Esophagus (tissue), 2 donors: ENCODE results near the gene LMO7. TPM values are rescaled to one million over a fixed set of nuclear protein-coding genes. Genes with fewer than 3 reads are reported as not detected.

Experiments used
- H3K27ac ChIP-seq, 2 donors: one replicate each; pipeline ENCODE4 v1.5.1; 2013; ENCODE audit warnings: low read depth in 2 of 2, mild to moderate bottlenecking in 2 of 2, inconsistent platforms in 1 of 2, low read length in 1 of 2, moderate library complexity in 1 of 2
- H3K27me3 ChIP-seq, 2 donors: one replicate each; pipeline ENCODE4 v1.6.1; 2013; ENCODE audit warnings: low read length in 2 of 2, control low read depth in 1 of 2, mild to moderate bottlenecking in 1 of 2; ENCODE audit not compliant: insufficient read depth in 2 of 2, control insufficient read depth in 1 of 2
- H3K36me3 ChIP-seq, 2 donors: one replicate each; pipeline ENCODE4 v1.6.1; 2013; ENCODE audit warnings: low read length in 1 of 2; ENCODE audit not compliant: control insufficient read depth in 2 of 2, insufficient read depth in 2 of 2
- H3K4me1 ChIP-seq, 2 donors: one replicate each; pipeline ENCODE4 v1.6.1; 2013; ENCODE audit warnings: low read length in 1 of 2; ENCODE audit not compliant: control insufficient read depth in 2 of 2, insufficient read depth in 2 of 2
- H3K4me3 ChIP-seq, 2 donors: one replicate each; pipeline ENCODE4 v1.5.1; 2013; ENCODE audit warnings: low read length in 2 of 2, mild to moderate bottlenecking in 2 of 2, low read depth in 1 of 2, moderate library complexity in 1 of 2
- H3K9me3 ChIP-seq, 2 donors: one replicate each; pipeline ENCODE4 v1.6.1; 2013; ENCODE audit warnings: mild to moderate bottlenecking in 2 of 2, low read depth in 1 of 2, low read length in 1 of 2, moderate library complexity in 1 of 2; ENCODE audit not compliant: control insufficient read depth in 2 of 2, insufficient read depth in 1 of 2
- WGBS, 2 donors: extraction: QIAGEN DNeasy Blood & Tissue Kit; methylation state at CpG; one replicate each; pipeline ENCODE4 v1.1.7; 2013; 5-methylcytosine and 5-hydroxymethylcytosine counted together
- polyA plus RNA-seq, 2 donors: library from polyadenylated mRNA; stranded (reverse); fragments of 200-250 nt; gene quantifications; one replicate each; pipeline ENCODE4 v1.2.3, GENCODE V29; 2013
- donor health status: healthy with polysubstance abuse.
- donor health status: Bipolar disorder and iron deficiency.

Gene LMO7
- polyA plus RNA-seq, 2 donors: 115 to 253 TPM

GRCh38 chr13:75643182-75643581, 7.1 kb downstream of the LMO7 start:
- Histone ChIP-seq H3K27ac (no peak overlapping the region), H3K4me3 (no peak overlapping the region), H3K36me3 (no peaks in the 10 kb centered on the region), H3K4me1 (no peaks in the 10 kb centered on the region), H3K27me3 (no peaks in the 10 kb centered on the region), H3K9me3 (no peaks in the 10 kb centered on the region)
- WGBS, 2 donors: 51 to 59% methylated on average over 1 of the region's 1 CpG

GRCh38 chr13:75643693-75644092, 7.6 kb downstream of the LMO7 start:
- Histone ChIP-seq H3K36me3 (no peaks in the 10 kb centered on the region), H3K4me3 (no peak overlapping the region), H3K9me3 (no peaks in the 10 kb centered on the region), H3K4me1 (no peaks in the 10 kb centered on the region), H3K27me3 (no peaks in the 10 kb centered on the region), H3K27ac (no peak overlapping the region)

GRCh38 chr13:75645141-75645540, 9.0 kb downstream of the LMO7 start:
- Histone ChIP-seq H3K27ac (no peak overlapping the region), H3K4me3 (no peak overlapping the region), H3K36me3 (no peaks in the 10 kb centered on the region), H3K27me3 (no peaks in the 10 kb centered on the region), H3K9me3 (no peaks in the 10 kb centered on the region), H3K4me1 (no peaks in the 10 kb centered on the region)
- 92 to 93% methylated on average over 3 of the region's 3 CpGs for WGBS, 2 donors

GRCh38 chr13:75647126-75647784, 11.1 kb downstream of the LMO7 start:
- Histone ChIP-seq H3K36me3 (no peaks in the 10 kb centered on the region), H3K4me1 (no peaks in the 10 kb centered on the region), H3K9me3 (no peaks in the 10 kb centered on the region), H3K27me3 (no peaks in the 10 kb centered on the region), H3K4me3 (no peak overlapping the region), H3K27ac (no peak overlapping the region)
- 53 to 73% methylated on average over 1 of the region's 1 CpG for WGBS, 2 donors

GRCh38 chr13:75648446-75648845, 12.3 kb downstream of the LMO7 start:
- H3K27ac ChIP-seq: no peak overlapping the region
- 94 to 97% methylated on average over 2 of the region's 2 CpGs for WGBS, 2 donors
- H3K36me3 ChIP-seq: no peaks in the 10 kb centered on the region
- H3K4me1 ChIP-seq: no peaks in the 10 kb centered on the region
- no peak overlapping the region for H3K4me3 ChIP-seq
- no peaks in the 10 kb centered on the region for H3K9me3 ChIP-seq
- H3K27me3 ChIP-seq: no peaks in the 10 kb centered on the region

GRCh38 chr13:75651013-75651412, 14.9 kb downstream of the LMO7 start:
- H3K27ac ChIP-seq: no peak overlapping the region
- H3K4me1 ChIP-seq: no peaks in the 10 kb centered on the region
- no peak overlapping the region for H3K4me3 ChIP-seq
- 88 to 91% methylated on average over 2 of the region's 2 CpGs for WGBS, 2 donors
- H3K36me3 ChIP-seq: no peaks in the 10 kb centered on the region
- no peaks in the 10 kb centered on the region for H3K9me3 ChIP-seq
- no peaks in the 10 kb centered on the region for H3K27me3 ChIP-seq

GRCh38 chr13:75652726-75653125, 16.6 kb downstream of the LMO7 start:
- Histone ChIP-seq H3K4me3 (no peak overlapping the region), H3K4me1 (no peaks in the 10 kb centered on the region), H3K27ac (no peak overlapping the region), H3K9me3 (no peaks in the 10 kb centered on the region), H3K27me3 (no peaks in the 10 kb centered on the region), H3K36me3 (no peaks in the 10 kb centered on the region)
- WGBS, 2 donors: 91 to 94% methylated on average over 2 of the region's 2 CpGs

GRCh38 chr13:75656425-75656989, 20.4 kb downstream of the LMO7 start:
- no peaks in the 10 kb centered on the region for H3K9me3 ChIP-seq
- H3K36me3 ChIP-seq: no peaks in the 10 kb centered on the region
- no peak overlapping the region for H3K27ac ChIP-seq
- 97 to 98% methylated on average over 3 of the region's 3 CpGs for WGBS, 2 donors
- H3K27me3 ChIP-seq: no peaks in the 10 kb centered on the region
- H3K4me1 ChIP-seq: no peaks in the 10 kb centered on the region
- H3K4me3 ChIP-seq: no peak overlapping the region

- WGBS, 2 donors: 97% methylated on average over 1 of the region's 1 CpG
Measured at GRCh38 chr13:75657111-75657510, 21.0 kb downstream of the LMO7 start.

GRCh38 chr13:75660694-75661093, 24.6 kb downstream of the LMO7 start:
- Histone ChIP-seq H3K9me3 (no peaks in the 10 kb centered on the region), H3K27ac (no peak overlapping the region), H3K4me1 (no peaks in the 10 kb centered on the region), H3K36me3 (no peaks in the 10 kb centered on the region), H3K4me3 (no peak overlapping the region), H3K27me3 (no peaks in the 10 kb centered on the region)
- 81 to 83% methylated on average over 3 of the region's 3 CpGs for WGBS, 2 donors

More at GRCh38 chr13:75657111-75657510, 21.0 kb downstream of the LMO7 start:
- Histone ChIP-seq H3K4me3 (no peak overlapping the region), H3K4me1 (no peaks in the 10 kb centered on the region), H3K27ac (no peak overlapping the region), H3K27me3 (no peaks in the 10 kb centered on the region), H3K36me3 (no peaks in the 10 kb centered on the region), H3K9me3 (no peaks in the 10 kb centered on the region)
